ENCODE data around the gene ACP7. TPM values are rescaled to one million over a fixed set of nuclear protein-coding genes. Genes with fewer than 3 reads are reported as not detected.

ACP7 gene
- polyA plus RNA-seq, 2 of the 4 experiments (the other 2 are of a cell fraction), result 0.06 to 0.25 TPM

DNA sequence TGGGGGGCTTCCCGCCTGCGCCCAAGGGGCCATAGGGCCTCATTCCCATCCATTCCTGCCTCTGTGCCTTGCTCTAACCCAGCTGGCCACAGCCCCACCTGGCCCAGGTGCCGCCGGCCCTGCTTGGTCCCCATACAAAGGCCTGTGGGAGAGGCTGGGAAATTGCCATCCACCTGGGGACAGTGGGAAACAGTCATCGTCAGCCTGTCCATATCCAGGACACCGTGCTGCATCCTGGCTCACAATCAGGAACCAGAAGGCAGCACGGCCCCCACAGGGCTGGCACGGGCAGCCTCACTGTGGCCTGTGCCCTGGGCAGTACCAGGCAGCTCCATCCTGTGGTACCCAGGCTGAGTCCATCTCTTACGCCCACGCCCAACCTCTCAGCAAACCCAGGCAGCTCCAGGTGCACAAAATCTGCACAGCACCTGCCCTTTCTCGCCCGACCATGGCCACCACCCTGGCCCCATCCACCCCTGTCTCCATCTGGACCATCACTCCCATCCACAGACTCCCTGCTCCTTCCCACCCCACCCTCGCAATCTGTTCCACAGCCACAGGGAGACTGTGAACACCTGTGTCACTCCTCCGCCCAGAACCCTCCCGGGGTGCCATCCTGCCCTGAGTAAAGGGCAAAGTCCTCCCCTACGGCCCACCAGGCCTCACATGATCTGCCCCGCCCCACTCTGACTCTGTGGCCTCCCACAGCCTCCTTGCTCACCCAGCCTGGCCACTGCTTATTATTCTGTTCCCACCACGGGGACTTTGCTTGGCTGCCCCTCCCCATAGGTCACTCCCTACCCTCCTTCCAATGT lies 30.7 kb upstream of the ACP7 start:
- ATAC-seq (peak; percentile 38 to 63), FAIRE-seq (peak; percentile 18), DNase-seq (ENCODE audit: low read depth in 1 of 2, low spot score in 1 of 2) (peak in 1 of 2 experiments; percentile 68)
- peak overlapping the region; percentile 54 to 71 for H3K27ac ChIP-seq
- peaks cover 22% of the 10 kb centered on the region for H3K4me1 ChIP-seq
- TF ChIP-seq EP300 (IDR thresholded peaks at IDR 0.05) (peak; percentile 45 to 53; a peak in 2 of 5 replicates), BHLHE40 (IDR thresholded peaks at IDR 0.05; ENCODE audit: low read depth, low read length) (no peak), POLR2A (IDR thresholded peaks at IDR 0.05; ENCODE audit: low read length) (no peak)
- H3K4me2 ChIP-seq, result peak overlapping the region; percentile 50
- 71% methylated on average over 18 of the region's 18 CpGs for WGBS (ENCODE audit: missing lambda C conversion rate)
- no peak overlapping the region for H3K4me3 ChIP-seq
- CTCF ChIA-PET, result interaction anchor here (0.6 to 33.6 kb wide), 19 partner anchors 17 to 297 kb away, joined by 3 to 612 read pairs (median 11); partner anchors contain the start of genes ACP7, FBXO27 and NCCRP1
- peaks cover 7% of the 10 kb centered on the region; the same call in 2 of the 3 replicates for H3K9me3 ChIP-seq
- POLR2A ChIA-PET, result no interaction called here

DNA sequence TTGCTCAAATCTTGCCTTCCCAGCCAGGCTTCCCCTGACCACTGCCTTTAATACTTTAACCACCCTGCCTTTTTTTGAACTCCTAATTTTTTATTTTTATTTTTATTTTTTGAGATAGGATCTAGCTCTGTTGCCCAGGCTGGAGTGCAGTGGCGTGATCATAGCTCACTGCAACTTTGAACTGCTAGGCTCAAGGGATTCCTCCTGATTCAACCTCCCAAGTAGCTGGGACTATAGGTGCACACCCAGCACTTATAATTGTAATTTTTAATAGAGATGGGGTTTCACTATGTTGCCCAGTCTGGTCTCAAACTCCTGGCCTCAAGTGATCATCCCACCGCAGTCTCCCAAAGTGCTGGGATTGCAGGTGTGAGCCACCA lies 30.1 kb upstream of the ACP7 start:
- ChIA-PET POLR2A (no interaction called here), CTCF (interaction anchor here (0.5 to 33.6 kb wide), 9 partner anchors 17 to 273 kb away, joined by 3 to 612 read pairs (median 43); partner anchors contain the start of genes ACP7 and FBXO27)
- WGBS (ENCODE audit: missing lambda C conversion rate), result 91% methylated on average over 2 of the region's 2 CpGs

DNA sequence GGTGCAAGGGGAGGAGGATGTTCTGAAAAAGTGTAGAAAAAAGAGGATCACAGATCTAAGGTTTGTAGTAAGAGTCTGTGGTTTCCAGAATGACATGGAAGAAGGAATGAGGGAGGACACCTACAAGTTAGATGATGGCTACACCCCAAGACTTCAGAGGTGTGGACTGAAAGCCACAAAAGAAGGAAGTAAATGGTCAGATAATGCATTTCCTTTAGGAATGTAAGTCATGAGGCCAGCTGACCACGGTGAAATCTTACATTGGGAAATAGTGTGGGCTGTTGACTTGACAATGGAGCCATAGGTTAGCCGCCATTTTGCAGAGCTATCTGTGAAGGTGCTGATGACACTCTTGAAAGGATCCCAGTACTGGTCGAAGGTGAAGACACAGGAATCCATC lies 26.6 kb upstream of the ACP7 start:
- ChIA-PET POLR2A (interaction anchor here (0.6 kb wide), 1 partner anchor 108 kb away, joined by 3 read pairs; no protein-coding TSS in a partner anchor), CTCF (interaction anchor here (0.5 to 36.8 kb wide), 12 partner anchors 1 to 269 kb away, joined by 3 to 612 read pairs (median 4); partner anchors contain the start of genes ACP7, FBXO17, MRPS12 and SARS2)
- no peak for FAIRE-seq
- TF ChIP-seq EHMT2 (IDR thresholded peaks at IDR 0.05; ENCODE audit: low read depth) (peak; percentile 93), SREBF2 (IDR thresholded peaks at IDR 0.05) (no peak)
- 45% methylated on average over 3 of the region's 3 CpGs for WGBS (ENCODE audit: missing lambda C conversion rate)
- Histone ChIP-seq H3K4me3 (no peak overlapping the region), H3K4me1 (peaks cover 19% of the 10 kb centered on the region), H3K27ac (peak overlapping the region in 1 of 2 experiments; percentile 12; a peak in 1 of 6 replicates), H3K4me2 (no peak overlapping the region), H3K9me3 (peaks cover 7% of the 10 kb centered on the region; the same call in 2 of the 3 replicates)
- ATAC-seq, result no peak
- DNase-seq (ENCODE audit: low read depth in 1 of 2, low spot score in 1 of 2), result peak in 1 of 2 experiments; percentile 40

More for the DNA sequence above, 30.1 kb upstream of the ACP7 start:
- FAIRE-seq (no peak), DNase-seq (ENCODE audit: low read depth in 1 of 2, low spot score in 1 of 2) (no peak), ATAC-seq (no peak)
- Histone ChIP-seq H3K27ac (peak overlapping the region; percentile 54 to 71), H3K9me3 (peaks cover 7% of the 10 kb centered on the region; the same call in 2 of the 3 replicates), H3K4me2 (peak overlapping the region; percentile 50), H3K4me1 (peaks cover 22% of the 10 kb centered on the region), H3K4me3 (no peak overlapping the region)
- TF ChIP-seq, protein P1, sequence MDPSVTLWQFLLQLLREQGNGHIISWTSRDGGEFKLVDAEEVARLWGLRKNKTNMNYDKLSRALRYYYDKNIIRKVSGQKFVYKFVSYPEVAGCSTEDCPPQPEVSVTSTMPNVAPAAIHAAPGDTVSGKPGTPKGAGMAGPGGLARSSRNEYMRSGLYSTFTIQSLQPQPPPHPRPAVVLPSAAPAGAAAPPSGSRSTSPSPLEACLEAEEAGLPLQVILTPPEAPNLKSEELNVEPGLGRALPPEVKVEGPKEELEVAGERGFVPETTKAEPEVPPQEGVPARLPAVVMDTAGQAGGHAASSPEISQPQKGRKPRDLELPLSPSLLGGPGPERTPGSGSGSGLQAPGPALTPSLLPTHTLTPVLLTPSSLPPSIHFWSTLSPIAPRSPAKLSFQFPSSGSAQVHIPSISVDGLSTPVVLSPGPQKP (IDR thresholded peaks at IDR 0.05; ENCODE audit: low read depth, low read length), result no peak
- TF ChIP-seq HEYL (CRISPR knock-in tag; IDR thresholded peaks at IDR 0.05), result no peak
- no peak for TF ChIP-seq GATA3 (IDR thresholded peaks at IDR 0.05; ENCODE audit: borderline replicate concordance)
- TF ChIP-seq RFX5 (IDR thresholded peaks at IDR 0.05), result no peak
- no peak for TF ChIP-seq JUN (IDR thresholded peaks at IDR 0.05)
- no peak for TF ChIP-seq POLR2AphosphoS2 (conservative IDR thresholded peaks at IDR 0.05; ENCODE audit: low read length)

DNA sequence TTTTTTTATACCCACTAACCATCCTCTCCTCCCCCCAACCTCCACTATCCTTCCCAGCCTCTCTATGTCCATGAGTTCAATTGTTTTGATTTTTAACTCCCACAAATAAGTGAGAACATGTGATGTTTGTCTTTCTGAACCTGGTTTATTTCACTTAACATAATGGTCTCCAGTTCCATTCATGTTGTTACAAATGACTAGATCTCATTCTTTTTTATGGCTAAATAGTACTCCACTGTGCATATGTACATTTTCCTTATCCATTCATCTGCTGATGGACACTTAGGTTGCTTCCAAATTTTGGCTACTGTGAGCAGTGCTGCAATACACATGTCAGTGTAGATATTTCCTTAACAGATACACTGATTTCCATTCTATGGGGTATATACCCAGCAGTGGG lies 24.9 kb upstream of the ACP7 start:
- CTCF ChIA-PET, result interaction anchor here (1.1 to 36.8 kb wide), 5 partner anchors 0 to 154 kb away, joined by 3 to 612 read pairs (median 3); partner anchors contain the start of gene ACP7
- no peak overlapping the region for H3K4me2 ChIP-seq
- peaks cover 7% of the 10 kb centered on the region; the same call in 2 of the 3 replicates for H3K9me3 ChIP-seq
- no peak overlapping the region for H3K4me3 ChIP-seq
- H3K4me1 ChIP-seq, result peaks cover 9% of the 10 kb centered on the region
- ATAC-seq (no peak), FAIRE-seq (peak; percentile 46), DNase-seq (ENCODE audit: low read depth in 1 of 2, low spot score in 1 of 2) (no peak)
- TF ChIP-seq CBX8 (IDR thresholded peaks at IDR 0.05), result no peak
- no peak for TF ChIP-seq ZFP36 (IDR thresholded peaks at IDR 0.05; ENCODE audit: borderline replicate concordance, partially characterized antibody)
- TF ChIP-seq HOXB5 (CRISPR knock-in tag; IDR thresholded peaks at IDR 0.05), result no peak
- no peak for TF ChIP-seq HOXA7 (CRISPR knock-in tag; IDR thresholded peaks at IDR 0.05)
- TF ChIP-seq ZNF302 (CRISPR knock-in tag; IDR thresholded peaks at IDR 0.05), result no peak
- TF ChIP-seq, protein P2, sequence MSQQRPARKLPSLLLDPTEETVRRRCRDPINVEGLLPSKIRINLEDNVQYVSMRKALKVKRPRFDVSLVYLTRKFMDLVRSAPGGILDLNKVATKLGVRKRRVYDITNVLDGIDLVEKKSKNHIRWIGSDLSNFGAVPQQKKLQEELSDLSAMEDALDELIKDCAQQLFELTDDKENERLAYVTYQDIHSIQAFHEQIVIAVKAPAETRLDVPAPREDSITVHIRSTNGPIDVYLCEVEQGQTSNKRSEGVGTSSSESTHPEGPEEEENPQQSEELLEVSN (IDR thresholded peaks at IDR 0.05; ENCODE audit: borderline replicate concordance, low read depth), result no peak
- TF ChIP-seq RNF2 (IDR thresholded peaks at IDR 0.05; ENCODE audit: borderline replicate concordance, low read depth), result no peak
- TF ChIP-seq, protein P3, sequence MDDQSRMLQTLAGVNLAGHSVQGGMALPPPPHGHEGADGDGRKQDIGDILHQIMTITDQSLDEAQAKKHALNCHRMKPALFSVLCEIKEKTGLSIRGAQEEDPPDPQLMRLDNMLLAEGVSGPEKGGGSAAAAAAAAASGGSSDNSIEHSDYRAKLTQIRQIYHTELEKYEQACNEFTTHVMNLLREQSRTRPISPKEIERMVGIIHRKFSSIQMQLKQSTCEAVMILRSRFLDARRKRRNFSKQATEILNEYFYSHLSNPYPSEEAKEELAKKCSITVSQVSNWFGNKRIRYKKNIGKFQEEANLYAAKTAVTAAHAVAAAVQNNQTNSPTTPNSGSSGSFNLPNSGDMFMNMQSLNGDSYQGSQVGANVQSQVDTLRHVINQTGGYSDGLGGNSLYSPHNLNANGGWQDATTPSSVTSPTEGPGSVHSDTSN (IDR thresholded peaks at IDR 0.05), result no peak
- TF ChIP-seq, protein P4, sequence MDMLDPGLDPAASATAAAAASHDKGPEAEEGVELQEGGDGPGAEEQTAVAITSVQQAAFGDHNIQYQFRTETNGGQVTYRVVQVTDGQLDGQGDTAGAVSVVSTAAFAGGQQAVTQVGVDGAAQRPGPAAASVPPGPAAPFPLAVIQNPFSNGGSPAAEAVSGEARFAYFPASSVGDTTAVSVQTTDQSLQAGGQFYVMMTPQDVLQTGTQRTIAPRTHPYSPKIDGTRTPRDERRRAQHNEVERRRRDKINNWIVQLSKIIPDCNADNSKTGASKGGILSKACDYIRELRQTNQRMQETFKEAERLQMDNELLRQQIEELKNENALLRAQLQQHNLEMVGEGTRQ (IDR thresholded peaks at IDR 0.05), result no peak
- no peak for TF ChIP-seq CEBPB (IDR thresholded peaks at IDR 0.05)
- no peak for TF ChIP-seq NFE2L2 (conservative IDR thresholded peaks at IDR 0.05; ENCODE audit: low read length)
- TF ChIP-seq POLR2A (IDR thresholded peaks at IDR 0.05; ENCODE audit: low read length), result no peak
- TF ChIP-seq, protein P5, sequence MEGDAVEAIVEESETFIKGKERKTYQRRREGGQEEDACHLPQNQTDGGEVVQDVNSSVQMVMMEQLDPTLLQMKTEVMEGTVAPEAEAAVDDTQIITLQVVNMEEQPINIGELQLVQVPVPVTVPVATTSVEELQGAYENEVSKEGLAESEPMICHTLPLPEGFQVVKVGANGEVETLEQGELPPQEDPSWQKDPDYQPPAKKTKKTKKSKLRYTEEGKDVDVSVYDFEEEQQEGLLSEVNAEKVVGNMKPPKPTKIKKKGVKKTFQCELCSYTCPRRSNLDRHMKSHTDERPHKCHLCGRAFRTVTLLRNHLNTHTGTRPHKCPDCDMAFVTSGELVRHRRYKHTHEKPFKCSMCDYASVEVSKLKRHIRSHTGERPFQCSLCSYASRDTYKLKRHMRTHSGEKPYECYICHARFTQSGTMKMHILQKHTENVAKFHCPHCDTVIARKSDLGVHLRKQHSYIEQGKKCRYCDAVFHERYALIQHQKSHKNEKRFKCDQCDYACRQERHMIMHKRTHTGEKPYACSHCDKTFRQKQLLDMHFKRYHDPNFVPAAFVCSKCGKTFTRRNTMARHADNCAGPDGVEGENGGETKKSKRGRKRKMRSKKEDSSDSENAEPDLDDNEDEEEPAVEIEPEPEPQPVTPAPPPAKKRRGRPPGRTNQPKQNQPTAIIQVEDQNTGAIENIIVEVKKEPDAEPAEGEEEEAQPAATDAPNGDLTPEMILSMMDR (IDR thresholded peaks at IDR 0.05), result no peak
- no peak for TF ChIP-seq KDM5A (IDR thresholded peaks at IDR 0.05)
- H3K27ac ChIP-seq, result no peak overlapping the region
- POLR2A ChIA-PET, result no interaction called here

All from A549 (cell line).